OCI-M2 (cell line): ENCODE results near the gene CCM2.
A peak's percentile ranks its signal among the peaks of the same experiment; 100 is the strongest.
"Not testable (repeated sequence)": the region's sequence is repeated elsewhere in the genome, so short reads cannot be mapped to it uniquely, and the experiment has no call there.

Source experiments
- DNase-seq: peaks from one replicate; lab custom pipeline; 2025; ENCODE audit not compliant: unreplicated experiment; lab: John Stamatoyannopoulos, UW

CCM2 gene

GRCh38 chr7:45098983-45099839 lies 99.2 kb downstream of the CCM2 start:
- DNase-seq: no peak

DNA sequence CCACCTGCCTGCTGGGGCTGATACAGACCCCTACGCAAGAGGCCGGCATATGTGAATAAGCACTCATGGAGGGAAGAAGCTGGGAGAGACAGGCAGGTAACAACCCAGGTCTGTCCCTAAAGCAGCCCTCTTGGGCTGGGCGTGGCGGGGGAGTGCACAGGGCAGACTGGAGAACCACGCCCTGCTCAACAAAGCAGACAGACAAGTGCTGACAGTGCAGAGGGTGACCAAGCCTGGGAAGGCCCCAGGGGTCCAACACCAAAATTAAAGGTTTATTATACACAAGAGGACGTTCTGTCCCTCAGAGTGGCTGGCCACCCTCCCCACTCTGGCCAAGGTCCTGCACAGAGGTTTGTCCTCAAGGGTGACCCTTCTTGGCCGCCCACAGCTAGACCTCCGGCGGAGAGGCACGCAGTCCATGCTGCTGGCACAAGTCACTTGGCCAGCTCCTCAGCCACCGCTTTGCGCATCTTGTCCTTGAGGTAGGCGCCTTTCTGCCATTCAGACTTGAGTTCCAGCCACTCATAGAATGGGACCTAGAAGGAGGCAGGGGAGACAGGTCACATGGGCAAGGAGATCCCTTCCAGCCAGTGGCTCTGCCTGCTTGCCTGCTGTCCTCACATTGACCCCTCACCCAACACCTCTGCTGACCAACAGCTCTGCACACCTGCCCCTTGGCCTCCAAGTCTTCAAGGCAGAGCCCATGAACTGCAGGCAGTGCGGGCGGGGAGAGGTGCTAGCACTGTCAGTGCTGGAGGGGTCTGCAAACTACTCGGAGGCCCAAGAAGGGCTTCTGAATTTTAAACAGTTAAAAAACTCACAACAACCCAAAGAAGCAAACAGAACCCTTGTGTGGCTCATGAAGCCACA lies 100.1 kb downstream of the CCM2 start:
- no peak for DNase-seq

DNA sequence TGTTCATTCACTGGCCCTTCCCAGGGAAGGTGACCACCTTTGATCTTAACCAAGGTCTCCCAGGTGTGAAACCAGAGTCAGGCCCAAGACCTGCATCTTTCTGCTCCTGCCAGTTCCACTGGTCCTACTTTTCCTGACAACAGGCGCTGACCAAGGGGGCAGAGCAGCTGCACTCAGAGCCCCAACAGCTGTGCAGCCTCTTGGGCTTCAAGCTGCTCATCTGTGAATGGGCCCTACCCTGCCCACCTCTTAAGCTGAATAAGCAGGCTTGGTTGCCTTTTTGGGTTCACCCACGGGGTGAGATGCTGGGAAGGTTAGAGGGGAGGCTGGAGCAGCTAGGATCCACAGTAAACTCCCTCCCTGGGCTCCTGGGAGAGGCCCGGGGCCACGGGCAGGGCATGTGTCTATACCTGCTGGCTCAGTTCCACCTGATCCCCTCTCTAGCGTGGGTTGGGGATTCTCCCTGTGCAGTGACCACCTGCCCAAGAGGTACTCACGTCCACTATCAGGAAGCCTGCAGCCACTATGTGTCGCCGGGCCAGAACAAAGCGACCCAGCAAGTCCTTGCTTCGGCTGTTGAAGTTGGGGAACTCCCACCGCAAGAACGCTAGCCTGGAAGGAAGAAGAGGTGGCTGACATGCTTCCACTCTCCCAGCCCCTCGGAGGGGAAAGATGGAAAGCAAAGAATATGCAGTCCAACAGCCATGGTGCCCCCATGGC lies 100.9 kb downstream of the CCM2 start:
- no peak for DNase-seq

GRCh38 chr7:45101748-45102147 lies 101.7 kb downstream of the CCM2 start:
- DNase-seq: no peak

GRCh38 chr7:45102785-45103712 lies 103.0 kb downstream of the CCM2 start:
- no peak for DNase-seq

DNA sequence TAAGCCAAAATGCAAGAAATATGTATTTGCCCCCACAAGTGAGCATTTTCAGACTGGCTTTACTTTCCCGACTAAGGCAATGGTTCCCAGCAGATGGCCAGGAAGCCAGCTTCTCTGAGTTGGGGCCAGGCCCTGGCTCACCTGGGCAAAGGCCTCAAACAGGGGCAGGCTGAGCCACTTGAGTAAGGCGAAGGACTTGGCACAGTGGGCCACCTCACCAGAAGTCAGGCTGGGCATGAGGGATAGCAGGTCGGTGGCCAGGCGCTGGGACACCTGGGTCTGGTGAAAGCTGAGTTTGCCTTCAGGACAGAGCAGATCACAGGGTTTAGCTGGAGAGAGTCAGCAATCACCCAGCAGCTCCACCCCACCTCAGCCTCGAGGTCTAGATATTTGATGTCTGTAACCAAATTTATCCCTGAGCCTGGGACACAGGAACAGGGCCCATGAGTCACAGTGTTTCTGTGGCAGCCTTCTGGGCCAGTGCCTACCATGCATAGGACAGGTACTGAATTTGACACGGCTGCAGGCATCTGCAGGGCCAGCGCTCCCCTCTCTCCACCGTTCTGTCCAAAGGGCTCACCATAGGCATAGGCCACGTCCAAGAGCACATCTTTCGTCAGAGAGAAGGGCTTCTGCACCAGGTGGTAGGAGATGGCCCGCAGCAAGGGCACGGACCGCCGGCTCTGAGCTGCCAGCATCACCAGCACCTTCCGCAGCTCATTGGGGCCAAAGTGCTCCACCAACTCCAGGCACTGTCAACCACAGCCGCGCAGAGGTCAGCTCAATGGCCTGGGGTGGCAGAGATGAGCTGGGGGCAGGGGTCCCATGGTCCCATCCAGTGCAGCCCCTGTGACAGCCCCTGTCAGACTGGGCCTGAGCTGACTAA lies 104.2 kb downstream of the CCM2 start:
- DNase-seq: no peak

DNA sequence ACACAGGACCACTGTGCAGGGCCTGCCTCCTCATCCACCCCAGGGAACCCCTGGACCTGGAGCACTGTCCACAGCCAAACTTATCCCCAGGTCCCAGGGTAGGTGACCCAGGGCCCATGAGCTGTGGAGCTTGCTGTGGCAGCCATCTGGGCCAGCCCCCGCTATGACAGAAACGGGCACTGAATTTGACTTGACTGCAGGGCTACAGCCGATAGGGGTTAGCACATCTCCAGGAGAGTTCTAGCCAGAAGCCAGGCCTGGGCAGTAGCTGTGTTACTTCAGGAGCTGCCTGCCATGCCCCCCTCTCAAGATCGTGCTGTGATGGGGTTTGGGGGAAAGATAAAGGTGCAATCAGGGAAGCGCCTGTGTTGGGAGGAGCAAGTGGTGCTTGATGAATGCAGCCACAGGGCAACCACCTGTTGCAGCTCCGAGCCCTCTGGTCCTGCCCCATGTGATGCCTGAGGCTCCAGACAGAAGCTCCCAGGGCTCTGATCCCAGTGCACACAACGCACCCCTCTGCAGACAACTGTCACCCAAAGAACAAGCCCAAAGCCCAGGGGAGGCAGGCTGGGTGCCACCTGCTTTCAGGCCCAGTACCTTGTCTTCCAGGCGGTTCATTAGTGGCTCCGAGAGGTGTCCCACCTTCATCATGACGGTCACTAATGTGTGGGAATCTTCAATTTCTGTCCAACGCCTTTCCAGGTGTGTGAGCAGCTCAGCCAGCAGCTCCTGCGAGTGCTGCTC lies 105.0 kb downstream of the CCM2 start:
- DNase-seq: no peak

DNA sequence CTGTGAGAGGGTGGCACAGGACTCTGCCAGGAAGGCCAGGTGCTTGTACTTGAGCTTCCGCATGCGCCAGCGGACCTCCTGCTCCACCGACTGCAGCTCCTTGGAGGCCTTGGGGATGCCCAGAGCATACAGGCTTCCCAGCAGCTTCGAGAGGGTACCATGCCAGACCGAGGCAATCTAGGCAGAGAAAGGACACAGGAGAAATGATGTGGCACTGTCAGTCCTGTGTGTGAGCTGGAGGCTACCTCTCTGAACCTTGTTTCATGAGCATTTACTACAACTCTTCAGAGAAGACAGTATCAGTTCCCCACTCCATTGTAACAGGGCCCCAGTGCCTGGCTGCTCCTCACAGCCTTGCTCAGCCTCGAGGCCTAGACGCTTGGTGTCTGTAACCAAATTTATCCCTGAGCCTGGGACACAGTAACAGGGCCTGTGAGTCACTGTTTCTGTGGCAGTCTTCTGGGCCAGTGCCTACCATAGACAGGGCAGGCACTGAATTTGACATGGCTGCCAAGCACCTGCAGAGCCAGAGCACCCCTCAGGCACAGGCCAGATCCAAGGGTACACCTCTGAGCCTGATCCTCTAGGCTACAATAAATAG lies 105.7 kb downstream of the CCM2 start:
- DNase-seq: no peak

- DNase-seq: no peak
Measured at GRCh38 chr7:45106820-45107219, 106.8 kb downstream of the CCM2 start.

GRCh38 chr7:45107356-45107755 lies 107.4 kb downstream of the CCM2 start:
- no peak for DNase-seq

DNA sequence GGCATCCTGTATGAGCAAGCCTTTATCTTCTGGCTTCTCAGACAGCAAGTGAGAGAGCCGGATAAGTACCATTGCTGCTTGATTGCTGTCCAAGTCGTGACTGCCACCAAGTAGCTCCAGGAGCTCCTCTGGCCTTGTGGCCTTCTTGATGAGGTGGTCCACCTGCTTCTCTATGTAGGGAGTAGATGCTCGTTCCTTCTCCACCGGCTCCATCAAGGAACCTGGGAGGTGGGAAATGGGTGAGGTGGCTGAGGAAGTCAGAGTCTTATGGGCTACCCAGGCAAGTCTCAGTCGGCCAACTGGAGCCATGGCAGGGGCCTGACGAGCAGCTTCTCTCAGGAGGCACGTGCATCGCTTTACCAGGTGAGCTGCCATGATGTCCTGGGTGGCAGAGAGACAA lies 108.9 kb downstream of the CCM2 start:
- no peak for DNase-seq

DNA sequence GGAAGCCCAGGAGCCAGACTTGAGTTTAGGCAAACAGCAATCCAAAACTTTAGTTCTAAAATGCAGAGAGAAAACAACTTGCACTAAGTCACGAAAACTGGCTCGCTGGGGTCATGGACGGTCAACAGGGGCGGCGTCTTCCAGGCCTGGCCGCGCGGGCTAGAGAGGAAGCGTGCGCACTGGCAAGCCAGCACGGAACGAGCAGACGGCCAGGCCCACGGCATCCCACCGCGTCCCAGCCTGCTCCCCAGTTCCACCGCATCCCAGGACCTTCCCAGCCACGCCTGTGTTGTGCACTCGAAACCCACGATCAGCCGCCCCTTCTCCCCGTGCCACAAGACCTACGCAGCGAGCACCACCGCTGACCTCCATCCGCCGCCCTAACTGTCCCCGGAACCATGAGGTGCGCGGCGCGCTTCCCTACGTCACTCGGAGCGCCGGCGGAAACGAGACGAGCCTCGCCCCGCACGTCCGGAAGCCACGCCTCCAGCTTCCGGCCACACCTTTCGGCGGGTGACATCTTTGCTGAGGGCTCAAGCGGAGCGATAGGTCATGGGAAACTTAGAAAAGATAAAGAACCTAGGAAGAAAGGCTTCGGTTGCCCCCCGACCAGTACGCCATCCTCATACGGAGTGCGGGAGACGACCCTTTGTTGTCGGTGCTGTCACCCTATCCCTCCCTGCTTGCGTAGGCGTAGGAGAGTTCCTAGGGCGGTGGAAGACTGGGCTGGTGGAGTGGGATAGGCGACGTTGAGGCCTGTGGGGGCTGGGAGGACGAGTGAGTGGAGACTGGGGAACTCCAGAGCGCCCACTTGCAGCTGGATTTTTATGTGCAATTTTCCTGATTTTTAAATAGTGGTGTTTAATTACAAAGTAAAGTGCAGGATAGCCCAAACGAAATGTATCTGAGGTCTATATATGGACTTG lies 111.6 kb downstream of the CCM2 start, which contains the start of gene TBRG4:
TBRG4 (minus strand) TSS at position 400 of the 926 bp plus-strand sequence. CDS start 2,460 bp downstream, outside the sequence.
- peak; percentile 19 for DNase-seq

GRCh38 chr7:45112648-45113047 lies 112.6 kb downstream of the CCM2 start:
- no peak for DNase-seq

DNA sequence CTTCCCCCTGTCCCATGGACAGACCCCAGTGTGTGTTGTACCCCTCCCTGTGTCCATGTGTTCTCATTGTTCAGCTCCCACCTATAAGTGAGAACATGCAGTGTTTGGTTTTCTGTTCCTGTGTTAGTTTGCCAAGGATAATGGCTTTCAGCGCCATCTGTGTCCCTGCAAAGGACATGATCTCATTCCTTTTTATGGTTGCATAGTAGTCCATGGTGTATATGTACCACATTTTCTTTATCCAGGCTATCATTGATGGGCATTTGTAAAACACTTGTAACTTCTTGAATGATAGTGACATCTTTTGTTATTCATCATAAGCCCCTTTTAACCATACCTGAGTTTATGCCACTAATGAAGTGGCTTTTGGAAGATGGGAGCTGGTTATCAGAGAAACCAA lies 114.3 kb downstream of the CCM2 start:
- not testable (repeated sequence) for DNase-seq

DNA sequence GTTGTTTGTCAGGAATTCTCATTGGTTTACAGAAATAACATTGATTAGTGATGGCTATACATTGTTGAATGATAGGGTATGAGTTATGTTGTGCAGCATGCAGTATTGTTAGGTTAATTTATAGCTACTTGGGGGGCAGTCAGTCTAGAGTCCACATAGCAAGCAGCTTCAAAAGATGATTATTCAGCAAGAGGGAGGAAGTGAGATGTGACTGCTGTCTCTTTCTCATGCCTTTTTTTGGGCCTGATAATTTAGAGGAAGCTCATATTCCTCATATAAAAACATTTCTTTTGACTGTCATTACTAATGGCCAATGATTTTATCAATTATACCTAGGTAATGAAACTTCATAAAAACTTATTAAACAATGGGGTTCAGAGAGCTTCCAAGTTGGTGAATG lies 114.9 kb downstream of the CCM2 start:
- no peak for DNase-seq

DNA sequence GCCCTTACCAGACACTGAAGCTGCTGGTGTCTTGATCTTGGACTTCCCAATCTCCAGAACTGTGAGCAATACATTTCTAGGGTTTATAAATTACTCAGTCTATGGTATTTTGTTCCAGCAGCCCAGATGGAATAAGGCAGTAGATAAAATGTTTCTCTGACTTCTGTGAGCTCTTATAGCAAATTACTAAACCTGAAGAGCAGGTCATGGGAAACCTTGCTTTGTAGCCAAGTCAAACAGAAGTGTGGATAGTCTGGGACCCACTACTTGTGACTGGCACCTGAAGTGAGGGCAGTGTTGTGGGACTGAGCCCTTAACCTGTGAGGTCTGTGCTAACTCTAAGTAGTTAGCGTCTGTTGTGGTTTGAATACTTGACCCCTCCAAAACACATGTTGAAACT lies 116.0 kb downstream of the CCM2 start:
- no peak for DNase-seq

DNA sequence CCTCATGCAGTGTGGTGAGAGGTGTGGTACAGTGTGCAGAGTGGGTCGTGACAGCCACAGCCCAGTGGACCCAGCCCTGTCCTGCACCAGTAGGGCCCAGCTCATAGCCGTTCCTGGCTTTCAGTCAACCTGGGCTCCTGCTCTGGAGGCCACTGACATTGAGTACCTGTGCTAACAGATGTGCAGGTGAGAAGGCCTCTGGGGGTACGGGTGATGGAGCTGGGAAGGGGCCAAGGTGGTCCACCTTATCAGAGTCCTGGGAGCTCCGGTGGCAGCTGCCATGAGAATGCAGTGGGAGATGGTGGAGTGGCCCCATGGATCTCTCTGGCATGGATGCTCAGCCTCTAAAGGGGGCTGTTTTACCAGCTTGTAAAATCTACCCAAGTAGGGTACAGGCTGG lies 117.6 kb downstream of the CCM2 start:
- no peak for DNase-seq
